ENCODE measurements around the gene CAPN1. TPM values are rescaled to one million over a fixed set of nuclear protein-coding genes. Genes with fewer than 3 reads are reported as not detected.
A peak's percentile ranks its signal among the peaks of the same experiment; 100 is the strongest.

The CAPN1 gene
- total and polyA plus RNA-seq, 9 of the 15 experiments (the other 6 are each of a cell fraction or from before 2014, with no cell fraction given) = 3.5 to 199 (median 61.6) TPM

GRCh38 chr11:65181569-65182257, at the start of gene CAPN1 (continued):
- TF ChIP-seq PATZ1 (CRISPR knock-in tag; IDR thresholded peaks at IDR 0.05; ENCODE audit: borderline replicate concordance) (no peak), ZNF644 (tag; IDR thresholded peaks at IDR 0.05; ENCODE audit: low read depth) (no peak), CBFA2T2 (conservative IDR thresholded peaks at IDR 0.05) (0 out of 2 replicates have a peak, but pooled peaks have one; percentile 38), ZNF511 (CRISPR knock-in tag; IDR thresholded peaks at IDR 0.05) (no peak), GABPA (tag; conservative IDR thresholded peaks at IDR 0.05; ENCODE audit: low read depth) (peak; percentile 59), CEBPZ (IDR thresholded peaks at IDR 0.05; ENCODE audit: borderline replicate concordance, low read depth, low read length) (no peak), NELFE (IDR thresholded peaks at IDR 0.05; ENCODE audit: insufficient read depth, insufficient read length) (no peak), POLR2AphosphoS5 (IDR thresholded peaks at IDR 0.05; ENCODE audit: control insufficient read depth, insufficient read depth, low read depth, low read length) (peak; percentile 69; the same call in 1 of the 2 replicates), ZNF175 (CRISPR knock-in tag; IDR thresholded peaks at IDR 0.05; ENCODE audit: low read depth) (no peak), SRSF7 (optimal IDR thresholded peaks at IDR 0.05; ENCODE audit: low read depth, low read length) (no peak), FOXO4 (CRISPR knock-in tag; IDR thresholded peaks at IDR 0.05) (no peak), DACH1 (IDR thresholded peaks at IDR 0.05; ENCODE audit: partially characterized antibody) (no peak), MYNN (IDR thresholded peaks at IDR 0.05) (no peak), MYNN (CRISPR knock-in tag; IDR thresholded peaks at IDR 0.05) (no peak), E2F8 (IDR thresholded peaks at IDR 0.05; ENCODE audit: low read depth, partially characterized antibody) (no peak), ZNF780A (CRISPR knock-in tag; IDR thresholded peaks at IDR 0.05) (no peak), PML (IDR thresholded peaks at IDR 0.05; ENCODE audit: low read length) (no peak), GTF2E2 (tag; IDR thresholded peaks at IDR 0.05) (no peak)

Measured in K562 (cell line).